ENCODE results near the gene ST6GALNAC5. TPM values are rescaled to one million over a fixed set of nuclear protein-coding genes. Genes with fewer than 3 reads are reported as not detected.

The ST6GALNAC5 gene
- total RNA-seq, 3 donors from 2014 or later (not counting 1 experiment from before 2014, with no cell fraction given): not detected

- no peak for DNase-seq
- no peak overlapping the region for H3K4me3 Mint-ChIP-seq
- Histone ChIP-seq H3K27me3 (ENCODE audit: control insufficient read depth, insufficient read depth, low read length) (no peaks in the 10 kb centered on the region), H3K4me1 (ENCODE audit: control insufficient read depth, insufficient read depth, low read length) (no peaks in the 10 kb centered on the region), H3K4me3 (ENCODE audit: low read length) (no peak overlapping the region), H3K36me3 (ENCODE audit: control insufficient read depth, insufficient read depth, low read length) (no peaks in the 10 kb centered on the region), H3K9me3 (ENCODE audit: control insufficient read depth, insufficient read depth, low read length) (no peaks in the 10 kb centered on the region), H3K27ac (ENCODE audit: low read length) (no peak overlapping the region)
- 80% methylated on average over 6 of the region's 8 CpGs for WGBS (ENCODE audit: insufficient coverage)
- no peaks in the 10 kb centered on the region for H3K9me3 Mint-ChIP-seq
- H3K27me3 Mint-ChIP-seq (ENCODE audit: low read depth in 2 of 2): no peaks in the 10 kb centered on the region
- intact Hi-C loops (cut with micrococcal nuclease): no loop called here
- H3K36me3 Mint-ChIP-seq: no peaks in the 10 kb centered on the region
- no peak for TF ChIP-seq CTCF (IDR thresholded peaks at IDR 0.05)
- no peak overlapping the region for H3K27ac Mint-ChIP-seq
- H3K4me1 Mint-ChIP-seq: no peaks in the 10 kb centered on the region
- no peak for ATAC-seq
Measured at GRCh38 chr1:76939050-76939816, 72.0 kb downstream of the ST6GALNAC5 start.

- DNase-seq: no peak
- no peak overlapping the region for H3K27ac ChIP-seq (ENCODE audit: low read length)
- no peaks in the 10 kb centered on the region for H3K4me1 ChIP-seq (ENCODE audit: control insufficient read depth, insufficient read depth, low read length)
- H3K36me3 ChIP-seq (ENCODE audit: control insufficient read depth, insufficient read depth, low read length): no peaks in the 10 kb centered on the region
- 91% methylated on average over 4 of the region's 5 CpGs for WGBS (ENCODE audit: insufficient coverage)
- Mint-ChIP-seq H3K4me1 (no peaks in the 10 kb centered on the region), H3K4me3 (no peak overlapping the region), H3K27ac (no peak overlapping the region), H3K36me3 (no peaks in the 10 kb centered on the region), H3K9me3 (no peaks in the 10 kb centered on the region), H3K27me3 (ENCODE audit: low read depth in 2 of 2) (no peaks in the 10 kb centered on the region)
- no peak for ATAC-seq
- H3K27me3 ChIP-seq (ENCODE audit: control insufficient read depth, insufficient read depth, low read length): no peaks in the 10 kb centered on the region
- no peaks in the 10 kb centered on the region for H3K9me3 ChIP-seq (ENCODE audit: control insufficient read depth, insufficient read depth, low read length)
- intact Hi-C loops (cut with micrococcal nuclease): no loop called here
- TF ChIP-seq CTCF (IDR thresholded peaks at IDR 0.05): no peak
- no peak overlapping the region for H3K4me3 ChIP-seq (ENCODE audit: low read length)
Measured at GRCh38 chr1:76939817-76940216, 72.5 kb downstream of the ST6GALNAC5 start.

- TF ChIP-seq CTCF (IDR thresholded peaks at IDR 0.05): no peak
- Histone ChIP-seq H3K4me3 (ENCODE audit: low read length) (no peak overlapping the region), H3K9me3 (ENCODE audit: control insufficient read depth, insufficient read depth, low read length) (no peaks in the 10 kb centered on the region), H3K27ac (ENCODE audit: low read length) (no peak overlapping the region), H3K36me3 (ENCODE audit: control insufficient read depth, insufficient read depth, low read length) (no peaks in the 10 kb centered on the region), H3K27me3 (ENCODE audit: control insufficient read depth, insufficient read depth, low read length) (no peaks in the 10 kb centered on the region), H3K4me1 (ENCODE audit: control insufficient read depth, insufficient read depth, low read length) (no peaks in the 10 kb centered on the region)
- H3K27ac Mint-ChIP-seq: no peak overlapping the region
- 89% methylated on average over 4 of the region's 4 CpGs for WGBS (ENCODE audit: insufficient coverage)
- no peak for DNase-seq
- intact Hi-C loops (cut with micrococcal nuclease): no loop called here
- no peak overlapping the region for H3K4me3 Mint-ChIP-seq
- no peaks in the 10 kb centered on the region for H3K36me3 Mint-ChIP-seq
- ATAC-seq: no peak
- no peaks in the 10 kb centered on the region for H3K9me3 Mint-ChIP-seq
- H3K27me3 Mint-ChIP-seq (ENCODE audit: low read depth in 2 of 2): no peaks in the 10 kb centered on the region
- H3K4me1 Mint-ChIP-seq: no peaks in the 10 kb centered on the region
Measured at GRCh38 chr1:76940571-76941335, 73.5 kb downstream of the ST6GALNAC5 start.
